GM19452 (cell line): ENCODE data around the gene CYP4F12.
"Not testable (repeated sequence)": the region's sequence is repeated elsewhere in the genome, so short reads cannot be mapped to it uniquely, and the experiment has no call there.

Experiments used
- ATAC-seq: cut with Tn5 transposase; IDR thresholded peaks from one replicate; pipeline ENCODE4 v1.9.1; 2021; ENCODE audit not compliant: unreplicated experiment

The CYP4F12 gene

GRCh38 chr19:15649526-15649925 lies 23.4 kb upstream of the CYP4F12 start:
- no peak for ATAC-seq

- not testable (repeated sequence) for ATAC-seq
These were observed 22.8 kb upstream of the CYP4F12 start for GRCh38 chr19:15650123-15650522.

DNA sequence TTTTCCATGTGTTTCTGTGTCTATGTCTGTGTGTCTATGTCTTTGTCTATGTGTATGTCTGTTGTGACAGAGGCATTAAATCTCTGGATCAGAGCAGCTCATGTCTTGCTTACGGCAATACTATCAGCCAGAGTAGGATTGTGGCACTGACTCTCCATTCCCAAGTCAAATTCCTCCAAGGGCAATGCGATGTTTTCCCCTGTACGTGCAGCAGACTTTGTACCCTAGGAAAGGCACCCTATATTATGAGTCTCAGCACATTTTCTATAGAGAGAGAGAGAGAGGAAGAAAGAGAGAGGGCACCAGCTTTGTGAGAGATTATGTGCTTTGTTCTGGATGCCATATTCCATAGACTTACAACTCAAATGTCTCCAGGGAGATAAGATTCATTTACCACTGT lies 21.1 kb upstream of the CYP4F12 start:
- ATAC-seq = no peak

DNA sequence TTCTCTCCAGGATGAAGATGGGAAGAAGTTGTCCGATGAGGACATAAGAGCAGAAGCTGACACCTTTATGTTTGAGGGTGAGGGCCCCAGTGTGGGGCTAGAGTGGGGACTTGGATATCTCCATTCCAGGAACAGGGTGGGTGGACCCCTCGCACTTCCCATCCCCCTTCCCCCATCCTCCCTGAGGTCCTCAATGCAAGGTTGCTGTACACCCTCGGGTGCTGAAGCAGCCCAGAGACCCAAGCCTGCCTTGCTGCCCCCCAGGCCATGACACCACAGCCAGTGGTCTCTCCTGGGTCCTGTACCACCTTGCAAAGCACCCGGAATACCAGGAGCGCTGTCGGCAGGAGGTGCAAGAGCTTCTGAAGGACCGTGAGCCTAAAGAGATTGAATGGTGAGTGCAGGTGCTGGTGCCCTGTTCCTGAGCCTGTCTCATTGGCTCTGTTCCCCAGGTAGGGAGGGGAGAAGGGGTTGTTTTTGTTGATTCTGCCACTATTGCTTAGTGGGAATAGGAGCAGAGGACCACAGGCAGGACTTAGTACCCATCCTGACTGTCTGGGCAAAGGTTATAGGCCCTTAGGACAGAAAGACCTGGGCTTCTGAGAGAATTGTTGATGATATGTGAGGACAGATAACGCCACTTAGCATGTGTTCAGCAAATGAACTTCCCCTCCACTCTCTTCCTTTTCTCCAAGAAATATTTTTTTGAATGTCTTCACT lies 20.2 kb upstream of the CYP4F12 start:
- ATAC-seq = no peak

DNA sequence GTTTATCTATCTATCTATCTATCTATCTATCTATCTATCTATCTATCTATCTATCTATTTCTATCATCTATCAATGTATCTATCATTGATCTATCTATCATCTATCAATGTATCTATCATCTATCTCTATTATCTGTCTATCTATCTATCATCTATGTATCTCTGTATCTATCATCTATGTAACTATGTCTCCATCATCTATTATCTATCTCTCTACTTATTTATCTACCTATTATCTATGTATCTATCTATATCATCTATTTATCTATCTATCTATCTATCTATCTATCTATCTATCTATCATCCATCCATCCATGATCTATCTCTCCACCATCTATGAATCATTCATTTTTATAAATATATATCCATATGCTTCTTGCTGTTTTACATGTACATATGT lies 16.4 kb upstream of the CYP4F12 start:
- no peak for ATAC-seq

DNA sequence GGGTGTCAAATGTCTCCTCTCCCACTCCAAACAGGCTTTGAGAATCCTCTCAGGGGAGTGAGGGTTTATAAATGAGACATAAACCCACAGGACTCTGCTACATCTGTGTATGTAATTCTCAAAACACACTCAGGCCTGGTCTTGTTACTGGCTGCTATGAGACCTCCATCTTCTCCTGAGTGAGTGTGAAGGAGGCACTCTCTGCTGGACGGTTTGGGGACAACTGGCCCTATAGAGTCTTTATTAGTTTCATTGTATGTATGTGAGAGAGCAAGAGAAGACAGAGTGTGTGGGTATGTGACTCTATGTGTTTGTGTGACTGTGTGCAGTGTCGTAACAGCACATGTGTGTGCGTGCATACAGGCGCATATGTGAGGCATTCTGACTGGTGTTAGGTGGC lies 9.6 kb upstream of the CYP4F12 start:
- no peak for ATAC-seq

GRCh38 chr19:15666186-15666585 lies 6.7 kb upstream of the CYP4F12 start:
- no peak for ATAC-seq

GRCh38 chr19:15666883-15667282 lies 6.0 kb upstream of the CYP4F12 start:
- no peak for ATAC-seq

DNA sequence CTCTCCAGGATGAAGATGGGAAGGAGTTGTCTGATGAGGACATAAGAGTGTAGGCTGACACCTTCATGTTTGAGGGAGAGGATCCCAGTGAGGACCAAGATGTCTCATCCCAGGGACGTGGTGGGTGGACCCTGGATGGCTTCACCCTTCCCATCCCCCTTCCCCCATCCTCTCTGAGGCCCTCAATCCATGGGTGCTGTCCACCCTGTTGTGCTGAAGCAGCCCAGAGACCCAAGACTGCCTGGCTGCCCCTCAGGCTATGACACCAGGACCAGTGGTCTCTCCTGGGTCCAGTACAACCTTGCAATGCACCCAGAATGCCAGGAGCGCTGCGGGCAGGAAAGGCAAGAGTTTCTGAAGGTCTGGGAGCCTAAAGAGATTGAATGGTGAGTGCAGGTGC lies 3.4 kb upstream of the CYP4F12 start:
- no peak for ATAC-seq

- ATAC-seq = no peak
These were observed 3.0 kb upstream of the CYP4F12 start for GRCh38 chr19:15669891-15670290.

- no peak for ATAC-seq
These were observed 1.6 kb upstream of the CYP4F12 start for GRCh38 chr19:15671237-15671821.

DNA sequence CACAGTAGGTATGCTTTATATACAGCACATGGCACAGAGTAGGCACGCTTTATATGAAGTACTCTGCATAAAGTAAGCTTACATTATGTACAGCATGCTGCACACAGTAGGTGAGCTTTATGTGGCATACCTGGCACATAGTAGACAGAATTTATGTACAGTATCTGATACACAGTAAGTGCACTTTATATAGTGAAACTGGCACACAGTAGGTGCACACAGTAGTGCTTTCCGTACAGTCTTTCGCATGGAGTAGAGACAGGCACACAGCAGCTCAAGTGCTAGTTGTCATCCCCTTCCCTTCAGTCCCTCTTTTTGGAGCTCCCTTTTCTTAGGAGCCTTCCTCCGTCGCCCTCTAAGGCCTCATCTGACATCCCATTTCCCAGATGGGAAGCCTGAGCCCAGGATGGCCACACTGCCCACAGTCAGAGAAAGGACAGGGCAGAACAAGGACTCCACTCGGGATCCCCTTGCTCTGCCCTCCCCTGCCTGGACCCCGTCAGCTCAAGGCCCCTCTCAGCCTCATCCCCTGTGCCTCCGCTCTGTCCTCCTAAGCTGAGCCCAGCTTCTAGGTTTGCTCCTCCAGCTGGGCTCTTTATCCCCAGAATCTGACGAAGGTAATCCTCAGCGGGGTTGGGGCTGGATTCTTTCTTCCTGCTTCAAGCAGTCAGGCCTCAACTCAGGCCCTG lies 852 bp upstream of the CYP4F12 start:
- no peak for ATAC-seq

- ATAC-seq = no peak
These were observed 328 bp downstream of the CYP4F12 start for GRCh38 chr19:15673176-15673654.

- no peak for ATAC-seq
These were observed 2.7 kb downstream of the CYP4F12 start for GRCh38 chr19:15675560-15675959.

- no peak for ATAC-seq
These were observed 6.2 kb downstream of the CYP4F12 start for GRCh38 chr19:15679089-15679488.

GRCh38 chr19:15679865-15680264 lies 7.0 kb downstream of the CYP4F12 start:
- ATAC-seq = not testable (repeated sequence)

DNA sequence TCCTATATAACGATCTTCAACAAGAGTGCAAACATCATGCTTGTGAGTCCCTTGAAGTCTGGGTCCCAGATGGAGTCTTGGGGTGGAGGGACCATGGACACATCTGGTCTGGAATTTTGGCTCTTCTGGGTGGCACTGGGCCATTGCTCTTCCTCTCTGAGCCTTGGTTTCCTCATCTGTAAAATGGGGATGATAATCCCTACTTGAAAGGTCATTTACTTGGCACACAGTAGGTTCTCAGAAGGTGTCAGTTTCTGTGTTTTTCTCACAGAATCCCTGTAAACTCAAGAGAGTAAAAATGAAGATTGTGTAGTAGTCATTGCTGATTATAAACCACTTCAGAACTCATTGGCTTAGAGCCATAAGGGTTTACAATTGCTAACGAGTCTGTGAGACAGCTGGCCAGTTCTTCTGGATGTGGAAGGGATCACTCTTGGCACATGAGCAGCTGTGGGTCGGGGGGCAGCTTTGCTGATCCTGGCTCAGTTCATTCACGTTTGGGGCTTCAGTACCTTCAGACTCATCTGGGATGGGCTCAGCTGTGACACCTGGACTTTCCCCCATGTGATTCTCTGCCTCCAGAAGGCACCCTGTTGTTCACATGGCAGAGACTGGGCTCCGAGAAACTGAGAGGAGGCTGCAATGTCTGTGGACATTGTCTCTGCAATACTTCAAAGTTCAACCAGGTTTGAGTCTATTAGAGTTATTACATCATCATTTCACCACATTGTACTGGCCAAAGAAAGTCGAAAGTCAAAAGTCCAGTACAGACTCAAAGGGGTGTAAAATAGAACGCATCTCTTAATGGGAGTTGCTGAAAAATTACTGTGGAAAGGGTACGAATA lies 7.8 kb downstream of the CYP4F12 start:
- ATAC-seq = no peak

DNA sequence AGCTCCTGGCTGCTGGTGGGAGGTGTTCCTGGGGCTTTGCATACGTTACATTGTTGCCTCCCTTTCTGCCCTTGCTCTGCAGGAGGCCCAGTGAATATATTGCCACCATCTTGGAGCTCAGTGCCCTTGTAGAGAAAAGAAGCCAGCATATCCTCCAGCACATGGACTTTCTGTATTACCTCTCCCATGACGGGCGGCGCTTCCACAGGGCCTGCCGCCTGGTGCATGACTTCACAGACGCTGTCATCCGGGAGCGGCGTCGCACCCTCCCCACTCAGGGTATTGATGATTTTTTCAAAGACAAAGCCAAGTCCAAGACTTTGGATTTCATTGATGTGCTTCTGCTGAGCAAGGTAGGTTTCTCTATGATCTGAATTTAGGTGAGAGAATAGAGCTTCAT lies 10.5 kb downstream of the CYP4F12 start:
- no peak for ATAC-seq

DNA sequence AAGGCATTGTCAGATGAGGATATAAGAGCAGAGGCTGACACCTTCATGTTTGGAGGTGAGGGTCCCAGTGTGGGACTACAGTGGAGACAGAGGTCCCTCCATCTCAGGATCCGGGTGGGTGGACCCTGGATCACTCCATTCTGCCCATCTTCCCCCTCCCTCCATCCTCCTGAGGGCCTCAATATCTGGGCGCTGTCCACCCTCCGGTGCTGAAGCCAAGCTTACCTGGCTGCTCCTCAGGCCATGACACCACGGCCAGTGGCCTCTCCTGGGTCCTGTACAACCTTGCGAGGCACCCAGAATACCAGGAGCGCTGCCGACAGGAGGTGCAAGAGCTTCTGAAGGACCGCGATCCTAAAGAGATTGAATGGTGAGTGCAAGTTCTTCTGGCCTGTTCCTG lies 11.9 kb downstream of the CYP4F12 start:
- ATAC-seq = no peak

GRCh38 chr19:15696654-15697194 lies 23.8 kb downstream of the CYP4F12 start:
- no peak for ATAC-seq
